Fibroblast of lung (primary cell): Measurements from ENCODE around the gene EED.

ENCODE experiments used
- CTCF ChIP-seq, 2 donors: IDR thresholded peaks in 1 of 2; conservative IDR thresholded peaks in 1 of 2; 1 replicate in 1 of 2; 2 replicates in 1 of 2; pipeline ENCODE4 v1.5.1; 2011 to 2012; ENCODE audit warnings: low read length in 2 of 2, control low read depth in 1 of 2, inconsistent platforms in 1 of 2, low read depth in 1 of 2, mild to moderate bottlenecking in 1 of 2
- EZH2 ChIP-seq: IDR thresholded peaks from 2 replicates; pipeline ENCODE4 v1.5.1; 2012; ENCODE audit warnings: low read length, control low read depth, mild to moderate bottlenecking; ENCODE audit errors: missing control alignments

GRCh38 chr11:86301742-86302091, 57.2 kb downstream of the EED start:
- TF ChIP-seq CTCF (conservative IDR thresholded peaks at IDR 0.05 in 1 of 2, IDR thresholded peaks at IDR 0.05 in 1 of 2; ENCODE audit: low read depth in 1 of 2, low read length in 2 of 2) (no peak), EZH2 (no peak)
